ENCODE measurements around the gene TUBB. TPM values are rescaled to one million over a fixed set of nuclear protein-coding genes. Genes with fewer than 3 reads are reported as not detected.
A peak's percentile ranks its signal among the peaks of the same experiment; 100 is the strongest.

The TUBB gene
- total and polyA plus RNA-seq, 2 of the 8 experiments (the other 6 are each of a cell fraction or from before 2014, with no cell fraction given), result 1,880 to 3,022 TPM

DNA sequence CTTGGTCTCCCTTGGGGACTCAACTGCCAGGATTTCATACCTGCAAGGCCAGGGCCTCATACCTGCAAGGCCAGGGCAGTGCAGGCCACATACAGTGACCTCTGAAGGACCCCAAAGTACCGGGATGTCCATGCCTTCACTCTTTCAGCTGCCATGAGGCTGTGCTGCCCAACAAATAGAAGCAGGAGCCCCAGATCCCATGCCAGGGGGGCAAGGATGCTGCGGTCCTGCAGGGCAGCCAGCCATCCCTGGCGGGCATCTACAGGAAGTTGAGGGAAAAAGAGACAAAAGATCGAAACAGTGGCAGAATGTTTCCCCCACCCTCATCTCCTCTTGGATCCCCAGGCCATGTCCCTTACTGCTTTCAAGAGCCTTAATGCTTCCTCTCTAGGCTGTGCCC, 30.2 kb upstream of the TUBB start:
- Histone ChIP-seq H3K4ac (replicated peaks; ENCODE audit: insufficient read length, low read depth, low read length) (peak overlapping the region; percentile 63), H2AFZ (ENCODE audit: low read length) (no peak overlapping the region), H2BK120ac (replicated peaks; ENCODE audit: low read depth, low read length) (no peak overlapping the region), H3K18ac (ENCODE audit: extremely low read depth, low read length) (no peak overlapping the region), H2BK5ac (ENCODE audit: low read depth, low read length) (no peak overlapping the region; the same call in 1 of the 2 replicates), H4K20me1 (replicated peaks in 1 of 2; ENCODE audit: control insufficient read depth in 1 of 2, insufficient read depth in 2 of 2, low read length in 2 of 2) (peaks cover 0 to 1% of the 10 kb centered on the region in 2 experiments), H3K23ac (ENCODE audit: insufficient read length) (no peak overlapping the region), H2BK20ac (ENCODE audit: low read length) (0 out of 2 replicates have a peak overlapping the region, but pooled peaks have one; percentile 15), H3K79me2 (ENCODE audit: control insufficient read depth in 1 of 2, insufficient read depth in 2 of 2, low read length in 2 of 2) (peaks cover 0 to 9% of the 10 kb centered on the region in 2 experiments; a peak in 3 of 4 replicates), H3K4me2 (ENCODE audit: insufficient read depth in 1 of 2, low read depth in 2 of 2, low read length in 2 of 2) (peak overlapping the region; percentile 82 to 94), H3K4me3 (ENCODE audit: extremely low read depth in 1 of 4, insufficient read depth in 2 of 4, low read depth in 3 of 4, low read length in 4 of 4) (peak overlapping the region; percentile 86 to 92 (median 88)), H3K56ac (replicated peaks; ENCODE audit: insufficient read length, low read depth, low read length) (no peak overlapping the region), H3K14ac (ENCODE audit: insufficient read length) (no peak overlapping the region), H2AK5ac (ENCODE audit: low read depth, low read length) (peak overlapping the region; percentile 69; the same call in 1 of the 2 replicates), H3K79me1 (ENCODE audit: low read depth, low read length) (peaks cover 4% of the 10 kb centered on the region; the same call in 1 of the 2 replicates), H2BK15ac (ENCODE audit: low read length) (peak overlapping the region; percentile 10; the same call in 1 of the 2 replicates), H3K4me1 (replicated peaks in 1 of 4; ENCODE audit: control insufficient read depth in 3 of 4, insufficient read depth in 4 of 4, low read length in 3 of 4) (peaks cover 0 to 28% (median 18%) of the 10 kb centered on the region in 4 experiments; a peak in 6 of 7 replicates), H3K23me2 (ENCODE audit: low read depth, low read length) (peaks cover 13% of the 10 kb centered on the region), H3K9ac (replicated peaks in 1 of 4; ENCODE audit: extremely low read depth in 1 of 4, low read depth in 3 of 4, low read length in 3 of 4) (peak overlapping the region in 3 of 4 experiments; percentile 46 to 87 (median 58); a peak in 5 of 7 replicates), H3K36me3 (ENCODE audit: control insufficient read depth in 2 of 4, insufficient read depth in 4 of 4, low read length in 3 of 4) (no peaks in the 10 kb centered on the region; a peak in 1 of 8 replicates), H2BK12ac (ENCODE audit: low read depth, low read length) (peak overlapping the region; percentile 89; the same call in 1 of the 2 replicates), H3K27ac (ENCODE audit: low read depth, low read length) (no peak overlapping the region; the same call in 1 of the 2 replicates), H3K9me3 (ENCODE audit: insufficient read depth in 2 of 2, low read depth in 1 of 2, low read length in 1 of 2) (no peaks in the 10 kb centered on the region), H4K8ac (ENCODE audit: extremely low read depth, insufficient read depth, low read length) (no peak overlapping the region), H4K5ac (ENCODE audit: insufficient read length, low read depth, low read length) (peak overlapping the region; percentile 42), H4K91ac (replicated peaks; ENCODE audit: insufficient read length, low read length) (peak overlapping the region; percentile 29), H3K27me3 (replicated peaks in 1 of 4; ENCODE audit: control insufficient read depth in 3 of 4, extremely low read depth in 1 of 4, insufficient read depth in 3 of 4, low read length in 3 of 4) (no peaks in the 10 kb centered on the region)
- DNase-seq (ENCODE audit: low read depth in 1 of 2, low spot score in 2 of 2) (no peak), FAIRE-seq (no peak)
- ChIA-PET CTCF (ENCODE audit: partially characterized antibody) (interaction anchor here (0.5 to 3.7 kb wide), 8 partner anchors 11 to 393 kb away, joined by 3 to 28 read pairs (median 6); partner anchors contain the start of gene MDC1), POLR2A (ENCODE audit: partially characterized antibody) (interaction anchor here (1.2 to 26.7 kb wide), 8 partner anchors 9 to 79 kb away, joined by 3 to 732 read pairs (median 6); partner anchors contain the start of genes FLOT1, IER3, MDC1 and MRPS18B)
- WGBS, 2 experiments (ENCODE audit: extremely low coverage in 1 of 2, insufficient coverage in 1 of 2, insufficient read length in 1 of 2, insufficient replicate concordance in 2 of 2, low coverage in 1 of 2, low lambda C conversion rate in 2 of 2, missing lambda C conversion rate in 1 of 2), result 82% methylated on average over 4 of the region's 4 CpGs; no CpG with 5 or more reads in 1 of the 2 experiments
- TF ChIP-seq, protein P1, sequence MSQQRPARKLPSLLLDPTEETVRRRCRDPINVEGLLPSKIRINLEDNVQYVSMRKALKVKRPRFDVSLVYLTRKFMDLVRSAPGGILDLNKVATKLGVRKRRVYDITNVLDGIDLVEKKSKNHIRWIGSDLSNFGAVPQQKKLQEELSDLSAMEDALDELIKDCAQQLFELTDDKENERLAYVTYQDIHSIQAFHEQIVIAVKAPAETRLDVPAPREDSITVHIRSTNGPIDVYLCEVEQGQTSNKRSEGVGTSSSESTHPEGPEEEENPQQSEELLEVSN (IDR thresholded peaks at IDR 0.05), result no peak
- TF ChIP-seq ASH2L (IDR thresholded peaks at IDR 0.05; ENCODE audit: low read length) (no peak), YY1 (IDR thresholded peaks at IDR 0.05; ENCODE audit: low read depth, low read length) (no peak), TCF12 (IDR thresholded peaks at IDR 0.05; ENCODE audit: low read depth, low read length) (no peak), GABPA (IDR thresholded peaks at IDR 0.05; ENCODE audit: borderline replicate concordance, insufficient read depth, low read length) (no peak), SRF (IDR thresholded peaks at IDR 0.05; ENCODE audit: low read depth, low read length) (no peak), EP300 (IDR thresholded peaks at IDR 0.05; ENCODE audit: borderline replicate concordance in 1 of 2, low read depth in 2 of 2, low read length in 2 of 2) (no peak), HDAC2 (IDR thresholded peaks at IDR 0.05; ENCODE audit: borderline replicate concordance in 1 of 2, low read depth in 2 of 2, low read length in 2 of 2) (no peak), SUZ12 (IDR thresholded peaks at IDR 0.05; ENCODE audit: low read length) (no peak), BRCA1 (IDR thresholded peaks at IDR 0.05; ENCODE audit: low read depth, low read length) (no peak)
- TF ChIP-seq, protein P2, sequence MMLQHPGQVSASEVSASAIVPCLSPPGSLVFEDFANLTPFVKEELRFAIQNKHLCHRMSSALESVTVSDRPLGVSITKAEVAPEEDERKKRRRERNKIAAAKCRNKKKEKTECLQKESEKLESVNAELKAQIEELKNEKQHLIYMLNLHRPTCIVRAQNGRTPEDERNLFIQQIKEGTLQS (IDR thresholded peaks at IDR 0.05; ENCODE audit: insufficient read depth, low read depth, low read length), result no peak
